Activated CD8-positive, alpha-beta memory T cell treated with anti-CD3 and anti-CD28 coated beads, Interleukin-2, amount 50 U/mL, for 1 hour (primary cell): Measurements from ENCODE around the gene FGF7.
"Not testable (repeated sequence)": the region's sequence is repeated elsewhere in the genome, so short reads cannot be mapped to it uniquely, and the experiment has no call there.

Experiments
- DNase-seq: peaks from one replicate; pipeline ENCODE4 v3.0.0-alpha.2; 2020; ENCODE audit errors: extremely low read depth

Gene FGF7, protein sequence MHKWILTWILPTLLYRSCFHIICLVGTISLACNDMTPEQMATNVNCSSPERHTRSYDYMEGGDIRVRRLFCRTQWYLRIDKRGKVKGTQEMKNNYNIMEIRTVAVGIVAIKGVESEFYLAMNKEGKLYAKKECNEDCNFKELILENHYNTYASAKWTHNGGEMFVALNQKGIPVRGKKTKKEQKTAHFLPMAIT

DNA sequence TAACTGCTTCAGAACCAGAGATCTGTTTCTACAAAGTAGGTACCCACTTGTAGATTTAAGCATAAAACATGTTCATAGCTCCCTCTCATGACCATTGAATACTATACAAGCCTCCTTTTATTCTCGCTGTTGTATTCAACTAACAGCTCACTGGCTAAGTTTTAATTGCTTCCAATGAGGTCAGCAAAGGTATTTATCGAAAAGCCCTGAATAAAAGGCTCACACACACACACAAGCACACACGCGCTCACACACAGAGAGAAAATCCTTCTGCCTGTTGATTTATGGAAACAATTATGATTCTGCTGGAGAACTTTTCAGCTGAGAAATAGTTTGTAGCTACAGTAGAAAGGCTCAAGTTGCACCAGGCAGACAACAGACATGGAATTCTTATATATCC lies at the start of gene FGF7:
TSS of gene FGF7 (plus strand) at position 222 of the 400 bp plus-strand sequence. CDS start 1,056 bp downstream, outside the sequence.
- no peak for DNase-seq

DNA sequence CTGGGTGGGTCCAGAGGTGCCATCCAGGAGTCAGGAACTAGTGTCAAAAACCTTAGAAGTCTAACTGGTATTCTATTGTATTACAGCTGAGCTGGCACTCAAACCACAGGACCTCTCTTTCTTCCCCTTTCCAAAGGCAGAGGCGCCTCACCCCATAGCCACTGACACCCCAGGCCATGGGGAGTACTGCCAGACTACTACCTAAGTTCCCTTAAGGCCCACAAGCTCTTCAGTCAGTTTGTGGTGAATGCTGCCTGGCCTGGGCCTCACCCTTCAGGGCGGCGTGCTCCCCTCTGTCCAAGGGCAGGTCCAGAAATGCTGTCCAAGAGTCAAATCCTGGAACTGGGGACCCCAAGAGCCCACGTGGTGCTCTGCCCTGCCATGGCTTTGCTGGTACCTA lies 43.0 kb upstream of the FGF7 start:
- DNase-seq = no peak

DNA sequence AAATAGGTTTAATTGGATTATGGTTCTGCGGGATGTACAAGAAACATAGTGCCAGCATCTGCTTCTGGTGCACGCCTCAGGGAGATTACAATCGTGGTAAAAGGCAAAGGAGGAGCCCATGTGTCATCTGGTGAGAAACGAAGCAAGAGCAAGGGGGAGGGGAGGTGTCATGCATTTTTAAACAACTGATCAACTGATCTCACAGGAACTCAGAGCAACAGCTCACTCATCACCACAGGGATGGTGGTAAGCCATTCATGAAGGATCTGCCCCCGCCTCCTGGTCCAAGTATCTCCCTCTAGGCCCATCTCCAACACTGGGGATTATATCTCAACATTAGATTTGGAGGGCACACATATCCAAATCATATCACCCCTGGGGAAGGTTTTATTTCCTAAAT lies 42.1 kb upstream of the FGF7 start:
- no peak for DNase-seq

DNA sequence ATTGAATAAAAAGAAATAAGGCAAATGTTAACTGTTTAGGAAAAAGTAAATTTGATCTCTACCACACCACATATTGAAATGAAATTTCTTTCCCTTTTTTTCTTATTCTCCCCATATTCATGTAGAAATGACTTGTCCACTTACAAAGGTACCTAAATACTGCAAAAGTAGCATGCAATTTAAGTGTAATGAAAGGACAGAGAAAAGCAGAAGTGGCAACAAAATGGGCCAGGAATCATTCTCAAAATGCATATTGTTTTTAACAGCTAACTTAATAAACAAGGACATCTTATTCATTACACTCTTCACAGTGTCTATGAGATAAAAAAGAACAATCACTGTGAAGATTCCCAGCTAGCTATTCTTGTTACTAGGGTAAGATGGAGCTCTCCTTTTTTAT lies 40.6 kb upstream of the FGF7 start:
- no peak for DNase-seq

DNA sequence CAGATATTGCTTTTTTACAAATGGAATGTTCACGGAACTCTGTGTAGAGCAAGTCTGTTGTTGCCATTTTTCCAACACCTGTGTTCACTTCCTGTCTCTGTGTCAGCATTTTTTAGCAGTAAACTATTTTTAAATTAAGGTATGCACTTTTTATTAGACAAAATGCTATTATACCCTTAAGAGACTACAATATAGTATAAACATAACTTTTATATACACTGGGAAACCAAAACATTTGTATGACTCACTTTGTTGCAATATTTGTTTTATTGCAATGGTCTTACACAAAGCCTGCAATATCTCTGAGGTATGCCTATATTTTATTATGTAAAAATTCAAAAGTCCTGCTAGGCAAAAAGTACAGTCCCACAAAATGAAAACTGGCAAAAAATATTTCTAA lies 39.8 kb upstream of the FGF7 start:
- no peak for DNase-seq

DNA sequence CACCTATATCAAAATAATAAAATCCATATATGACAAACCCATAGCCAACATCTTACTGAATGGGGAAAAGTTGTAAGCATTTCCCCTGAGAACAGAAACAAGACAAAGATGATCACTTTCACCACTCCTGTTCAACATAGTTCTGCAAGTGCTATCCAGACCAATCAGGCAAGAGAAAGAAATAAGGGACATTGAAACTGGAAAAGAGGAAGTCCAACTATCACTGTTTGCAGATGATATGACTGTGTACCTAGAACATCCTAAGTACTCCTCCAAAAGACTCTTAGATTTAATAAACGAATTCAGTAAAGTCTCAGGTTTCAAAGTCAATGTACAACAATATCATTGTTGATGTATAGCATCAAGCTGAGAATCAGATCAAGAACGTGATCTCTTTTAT lies 35.6 kb upstream of the FGF7 start:
- no peak for DNase-seq

DNA sequence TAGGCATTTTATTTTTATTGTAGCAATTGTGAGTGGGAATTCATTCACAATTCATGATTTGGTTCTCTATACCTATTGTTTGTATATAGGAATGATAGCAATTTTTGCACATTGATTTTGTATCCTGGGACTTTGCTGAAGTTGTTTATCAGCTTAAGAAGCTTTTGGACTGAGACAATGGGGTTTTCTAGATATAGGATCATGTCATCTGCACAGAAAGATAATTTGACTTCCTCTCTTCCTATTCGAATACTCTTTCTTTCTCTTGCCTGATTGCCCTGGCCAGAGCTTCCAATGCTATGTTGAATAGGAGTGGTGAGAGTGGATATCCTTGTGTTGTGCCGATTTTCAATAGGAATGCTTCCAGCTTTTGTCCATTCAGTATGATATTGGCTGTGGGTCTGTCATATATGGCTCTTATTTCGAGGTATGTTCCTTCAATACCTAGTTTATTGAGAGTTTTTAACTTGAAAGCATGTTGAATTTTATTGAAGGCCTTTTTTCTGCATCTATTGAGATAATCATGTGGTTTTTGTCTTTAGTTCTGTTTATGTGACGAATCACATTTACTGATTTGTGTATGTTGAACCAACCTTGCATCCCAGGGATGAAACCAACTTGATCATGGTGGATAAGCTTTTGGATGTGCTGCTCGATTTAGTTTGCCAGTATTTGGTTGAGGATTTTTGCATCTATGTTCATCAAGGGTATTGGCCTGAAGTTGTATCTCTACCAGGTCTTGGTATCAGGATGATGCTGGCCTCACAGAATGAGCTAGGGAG lies 20.3 kb upstream of the FGF7 start:
- DNase-seq = not testable (repeated sequence)

DNA sequence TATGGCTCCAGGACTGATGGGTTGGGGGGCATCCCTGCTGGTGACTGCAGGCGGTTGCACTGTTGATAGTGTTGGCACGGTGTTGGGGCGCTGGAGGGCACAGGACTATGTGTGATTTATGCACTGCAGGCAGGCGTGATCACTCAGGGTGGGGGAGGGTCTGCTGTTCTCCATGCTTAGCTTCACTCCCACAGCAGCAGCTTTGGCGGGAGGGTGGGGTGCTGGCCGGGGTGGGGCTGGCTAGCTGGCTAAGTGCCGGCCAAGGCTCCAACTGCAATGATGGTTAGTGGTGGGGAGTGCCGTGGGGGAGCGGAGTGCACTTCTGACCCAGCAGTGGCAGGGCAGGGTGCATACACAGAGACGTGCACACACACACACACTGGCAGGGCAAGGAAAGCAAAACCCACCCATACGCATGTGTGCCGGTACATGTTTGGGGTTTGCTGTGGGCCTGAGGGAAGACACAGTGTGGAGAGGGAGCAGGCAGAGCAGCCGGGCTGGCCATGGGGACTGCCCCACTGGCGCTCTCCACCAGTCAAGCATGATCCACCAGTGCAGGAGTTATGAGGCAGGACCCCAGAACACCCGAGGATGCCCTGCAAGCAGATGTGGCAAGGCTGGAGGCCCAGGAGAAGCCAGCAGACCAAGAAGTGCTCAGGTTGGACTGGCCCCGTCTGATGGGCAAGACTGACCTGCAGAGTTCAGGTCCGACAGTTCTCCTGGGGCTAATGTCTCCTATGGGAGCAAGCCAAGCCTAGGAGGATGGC lies 16.5 kb upstream of the FGF7 start:
- no peak for DNase-seq

DNA sequence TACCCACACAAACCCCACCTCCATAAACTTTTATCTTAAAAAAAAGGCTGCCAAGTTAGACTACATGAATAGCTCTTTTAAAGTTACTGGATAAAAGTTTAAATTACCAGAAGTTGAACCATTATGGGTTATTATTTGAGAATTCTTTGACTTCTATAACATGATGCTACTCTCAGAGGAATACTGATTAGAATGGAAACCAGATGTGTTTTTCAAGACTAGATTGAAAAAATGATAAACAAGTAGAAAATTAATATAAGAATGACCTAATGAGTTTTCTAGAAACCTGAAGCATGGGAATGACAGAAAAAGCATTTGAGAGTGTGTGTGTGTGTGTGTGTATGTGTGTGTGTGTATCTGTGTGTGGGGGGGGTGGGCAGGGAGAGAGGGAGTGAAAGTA lies 12.4 kb upstream of the FGF7 start:
- no peak for DNase-seq

DNA sequence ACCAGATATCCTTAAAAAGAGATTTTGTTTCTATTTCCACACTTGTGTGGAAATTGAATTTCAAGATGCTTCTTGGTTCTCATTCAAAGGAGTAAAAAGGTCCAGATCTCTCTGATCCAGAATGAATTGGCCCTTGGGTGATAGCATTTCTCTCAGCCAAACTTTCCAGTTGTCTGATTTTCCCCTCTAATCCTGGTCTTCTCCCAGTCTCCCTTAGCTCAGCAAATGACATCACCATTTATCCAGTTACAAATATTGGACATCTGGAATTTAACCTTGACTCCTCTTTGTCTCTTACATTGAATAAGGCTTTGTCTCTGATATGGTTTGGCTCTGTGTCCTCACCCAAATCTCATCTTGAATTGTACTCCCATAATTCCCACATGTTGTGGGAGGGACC lies 10.2 kb upstream of the FGF7 start:
- DNase-seq = no peak

DNA sequence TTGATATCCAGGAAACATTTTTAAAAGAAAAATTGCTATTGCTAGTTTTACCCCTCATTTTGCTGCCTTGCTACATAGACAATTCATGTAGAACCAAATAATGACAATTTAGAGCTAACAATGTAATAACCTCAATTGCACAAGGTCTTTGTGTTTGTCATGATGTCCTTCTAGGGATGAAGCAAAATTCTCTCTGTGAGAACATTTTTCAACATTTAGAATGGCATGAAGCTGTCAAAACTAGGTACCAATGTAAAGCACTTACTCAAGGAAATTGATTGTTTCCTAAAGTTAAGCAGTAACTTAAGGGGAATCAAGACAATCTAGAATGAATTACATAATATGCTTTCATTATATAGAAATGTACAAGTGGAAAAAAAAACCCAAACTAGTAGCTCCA lies 7.9 kb upstream of the FGF7 start:
- DNase-seq = no peak

DNA sequence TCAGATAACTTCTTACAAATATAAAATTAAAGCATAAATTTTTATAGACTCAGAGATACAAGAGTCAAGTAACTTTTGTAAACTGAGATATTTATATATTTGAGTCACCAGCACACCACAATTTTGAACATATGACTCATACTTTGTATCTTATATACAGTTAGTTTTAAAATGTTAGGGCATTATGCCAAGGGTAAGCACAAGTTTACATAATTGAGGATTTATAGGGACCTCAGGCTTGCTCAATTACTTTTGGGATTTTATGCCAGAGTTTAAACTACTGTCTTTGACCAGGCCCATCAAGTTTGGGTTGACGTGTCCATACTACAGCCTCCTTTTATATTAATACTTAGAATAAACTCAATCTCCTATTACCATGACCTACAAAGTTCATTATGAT lies 7.4 kb upstream of the FGF7 start:
- DNase-seq = no peak

DNA sequence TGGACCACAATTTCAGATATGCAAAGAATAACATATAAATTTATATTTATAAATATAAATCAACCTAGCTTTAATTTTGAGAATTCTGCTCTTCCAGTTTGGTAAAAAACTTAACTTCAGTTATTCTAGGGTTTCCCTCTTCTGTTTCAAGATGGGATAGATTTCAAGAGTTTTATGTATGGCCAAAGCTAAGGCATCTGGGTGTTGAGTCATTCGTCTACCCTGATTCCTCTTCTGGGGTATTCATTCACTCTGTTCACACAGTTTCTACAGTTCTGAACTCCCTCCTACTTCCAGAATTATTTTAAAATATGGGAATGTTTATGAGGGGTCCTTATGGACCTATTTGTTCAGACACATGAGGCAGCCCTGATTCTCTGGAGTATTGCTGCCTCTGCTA lies 4.2 kb upstream of the FGF7 start:
- no peak for DNase-seq

DNA sequence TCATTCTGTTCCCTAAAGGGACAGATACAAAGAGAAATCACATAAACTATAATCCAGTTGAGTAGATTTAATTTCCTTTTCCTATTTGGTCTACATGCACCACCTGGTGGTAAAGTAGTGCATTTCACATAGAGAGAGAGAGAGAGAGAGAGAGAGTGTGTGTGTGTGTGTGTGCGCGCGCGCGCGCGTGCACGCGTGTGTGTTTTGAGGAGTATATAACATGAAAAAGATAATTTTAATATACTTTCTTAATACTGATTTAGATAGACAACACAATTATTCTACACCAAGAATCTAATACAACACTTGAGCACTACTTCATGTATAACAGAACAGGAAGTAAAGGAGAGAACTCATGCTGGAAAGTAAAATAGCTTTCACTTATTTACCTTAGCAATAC lies 1.1 kb upstream of the FGF7 start:
- DNase-seq = no peak

DNA sequence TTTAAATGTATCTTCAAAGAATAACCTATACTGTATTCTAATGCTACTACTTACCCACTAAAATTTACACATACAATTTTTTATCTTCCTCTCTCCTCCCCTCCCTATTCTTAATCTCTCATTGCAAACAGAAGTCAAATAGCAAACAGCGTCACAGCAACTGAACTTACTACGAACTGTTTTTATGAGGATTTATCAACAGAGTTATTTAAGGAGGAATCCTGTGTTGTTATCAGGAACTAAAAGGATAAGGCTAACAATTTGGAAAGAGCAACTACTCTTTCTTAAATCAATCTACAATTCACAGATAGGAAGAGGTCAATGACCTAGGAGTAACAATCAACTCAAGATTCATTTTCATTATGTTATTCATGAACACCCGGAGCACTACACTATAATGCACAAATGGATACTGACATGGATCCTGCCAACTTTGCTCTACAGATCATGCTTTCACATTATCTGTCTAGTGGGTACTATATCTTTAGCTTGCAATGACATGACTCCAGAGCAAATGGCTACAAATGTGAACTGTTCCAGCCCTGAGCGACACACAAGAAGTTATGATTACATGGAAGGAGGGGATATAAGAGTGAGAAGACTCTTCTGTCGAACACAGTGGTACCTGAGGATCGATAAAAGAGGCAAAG lies 984 bp downstream of the FGF7 start:
- no peak for DNase-seq

DNA sequence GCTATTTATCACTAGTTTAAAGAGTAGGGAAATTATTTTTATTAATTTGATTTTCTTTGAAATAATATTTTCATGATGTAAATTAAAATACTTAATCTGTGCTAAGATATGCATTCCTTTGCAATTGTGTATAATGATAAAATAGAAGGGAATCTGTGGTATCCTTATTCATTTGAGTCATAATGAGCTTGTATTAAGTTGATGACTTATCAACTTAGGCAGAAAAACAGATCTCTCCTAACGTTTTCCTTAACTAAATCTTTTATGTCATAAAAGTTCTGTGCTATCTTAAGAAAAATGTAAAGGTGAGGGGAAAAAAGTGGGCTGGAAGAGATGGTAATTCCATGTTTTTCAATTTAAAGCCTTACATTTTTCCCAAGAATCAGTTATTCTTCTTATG lies 1.9 kb downstream of the FGF7 start:
- DNase-seq = no peak

DNA sequence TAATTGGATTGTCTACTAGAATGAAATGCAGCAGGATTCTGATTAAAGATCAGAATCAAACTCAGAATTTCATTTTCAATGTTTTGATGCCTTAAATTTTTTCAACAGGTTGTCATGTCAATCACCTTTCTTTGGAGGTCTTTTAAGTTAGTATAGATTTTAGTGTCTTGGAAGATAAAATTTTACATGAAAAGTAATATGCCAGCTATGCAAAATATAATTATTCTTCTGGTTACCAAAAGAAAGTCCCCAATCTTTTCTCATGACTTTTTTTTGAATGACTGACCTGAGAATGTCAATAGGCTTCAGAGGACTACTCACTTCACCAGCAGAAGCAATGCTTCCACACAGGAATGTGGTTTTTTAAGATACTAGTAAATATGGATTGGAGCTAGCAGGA lies 4.3 kb downstream of the FGF7 start:
- no peak for DNase-seq

DNA sequence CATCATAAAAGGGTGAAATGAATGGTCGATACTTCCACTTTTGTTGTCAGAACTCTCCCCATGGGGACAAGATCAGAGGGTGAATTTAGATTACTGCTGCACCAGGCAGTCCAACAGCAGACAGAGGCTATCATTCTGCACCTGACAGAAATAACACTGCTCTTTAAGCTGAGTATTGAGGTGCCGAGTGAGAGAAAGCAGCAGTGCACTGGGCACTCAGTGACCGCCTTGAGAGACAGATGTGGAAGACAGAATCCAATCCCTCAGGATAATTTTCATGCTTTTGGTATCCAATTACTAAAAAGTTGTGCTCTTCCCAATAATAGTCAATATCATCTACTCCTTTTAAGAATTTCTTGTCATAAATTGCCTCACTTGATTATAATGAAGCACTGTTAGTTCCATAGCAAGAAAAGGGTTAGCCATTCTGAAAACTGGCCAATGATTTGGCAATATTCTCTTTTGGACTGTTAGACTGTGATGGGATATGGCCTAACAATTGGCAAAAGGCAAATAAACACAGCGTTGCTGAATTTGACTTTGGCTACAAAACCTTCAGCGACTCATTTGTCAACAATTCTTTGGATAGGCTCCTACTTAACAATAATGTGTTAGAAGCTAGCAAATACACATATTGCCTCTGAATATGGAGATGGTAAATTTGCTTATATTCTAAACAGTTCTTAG lies 5.5 kb downstream of the FGF7 start:
- DNase-seq = no peak

DNA sequence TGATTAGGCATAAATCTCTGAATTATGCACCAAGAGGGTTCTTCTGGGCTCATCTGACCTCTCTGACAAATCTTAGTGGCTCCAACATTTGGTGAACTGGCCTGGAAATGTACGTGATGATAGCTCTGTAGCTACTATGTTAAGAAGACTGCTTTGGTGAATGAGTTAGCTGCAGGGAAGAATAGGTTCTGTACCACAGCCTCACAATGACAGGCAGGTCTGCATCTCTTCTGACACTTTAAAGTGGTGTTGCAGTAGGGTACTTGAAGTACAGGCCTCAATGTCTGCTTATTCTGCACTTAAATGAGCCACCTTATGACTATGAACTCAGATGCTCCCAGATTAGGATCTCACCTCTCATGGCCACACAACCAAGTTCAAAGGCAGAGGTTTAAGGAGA lies 7.0 kb downstream of the FGF7 start:
- no peak for DNase-seq

DNA sequence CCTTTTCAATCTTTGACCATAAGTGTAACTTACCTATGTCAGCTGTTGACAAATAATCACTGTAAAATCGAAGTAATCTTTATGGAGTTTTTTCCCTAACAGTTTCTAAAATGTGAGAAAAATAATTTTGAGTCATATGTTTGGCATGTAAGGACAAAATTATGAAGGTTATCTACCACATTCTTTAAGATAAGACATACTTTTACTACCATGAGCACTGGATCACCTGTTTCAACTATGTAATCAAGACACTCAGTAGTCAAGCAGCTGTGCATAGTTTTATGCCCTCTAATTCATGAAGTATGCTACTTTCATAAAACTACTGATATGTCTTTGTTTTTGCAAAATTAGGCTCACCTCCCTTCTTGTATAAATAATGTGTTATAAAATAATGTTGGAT lies 12.1 kb downstream of the FGF7 start:
- no peak for DNase-seq

DNA sequence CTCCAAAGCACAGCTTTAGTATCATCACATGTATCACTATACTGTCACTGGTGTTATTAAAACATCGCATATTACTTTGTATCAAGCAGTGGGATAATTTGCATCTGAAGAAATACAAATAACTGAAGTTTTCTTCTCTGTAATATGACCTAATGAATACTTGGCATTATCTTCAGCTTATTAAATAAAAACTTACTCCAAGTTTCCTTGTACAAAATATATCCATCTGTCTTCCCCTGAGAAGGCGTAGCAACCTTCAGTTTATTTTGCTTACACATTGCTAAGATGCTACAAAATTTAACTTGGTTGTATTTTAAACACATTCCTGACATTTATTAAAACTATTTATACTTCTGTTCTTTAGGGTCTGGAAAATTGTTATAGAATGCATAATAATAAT lies 13.7 kb downstream of the FGF7 start:
- DNase-seq = no peak
